Keratinocyte (primary cell): ENCODE data around the gene B3GALNT1.

ENCODE experiments used
- CTCF ChIP-seq, 3 experiments: IDR thresholded peaks in 1 of 3; conservative IDR thresholded peaks in 1 of 3; optimal IDR thresholded peaks in 1 of 3; 2 replicates in 2 of 3; 3 replicates in 1 of 3; pipeline versions ENCODE3 to v1.5.1; 2011; ENCODE audit warnings: low read length in 3 of 3, mild to moderate bottlenecking in 3 of 3, moderate library complexity in 2 of 3, control low read depth in 1 of 3, inconsistent platforms in 1 of 3; ENCODE audit not compliant: insufficient read depth in 2 of 3; ENCODE audit errors: extremely low read depth in 1 of 3
- EZH2 ChIP-seq: IDR thresholded peaks from one replicate; pipeline ENCODE4 v1.6.1; 2012; ENCODE audit warnings: inconsistent platforms, mild to moderate bottlenecking, low read length, moderate library complexity

GRCh38 chr3:161153480-161153879 is 48.3 kb upstream of the B3GALNT1 start:
- TF ChIP-seq CTCF (optimal IDR thresholded peaks at IDR 0.05 in 1 of 3, IDR thresholded peaks at IDR 0.05 in 1 of 3, conservative IDR thresholded peaks at IDR 0.05 in 1 of 3; ENCODE audit: extremely low read depth in 1 of 3, insufficient read depth in 2 of 3, low read length in 3 of 3) (no peak), EZH2 (no peak)
